ENCODE data around the gene TFB1M.

TFB1M gene

DNA sequence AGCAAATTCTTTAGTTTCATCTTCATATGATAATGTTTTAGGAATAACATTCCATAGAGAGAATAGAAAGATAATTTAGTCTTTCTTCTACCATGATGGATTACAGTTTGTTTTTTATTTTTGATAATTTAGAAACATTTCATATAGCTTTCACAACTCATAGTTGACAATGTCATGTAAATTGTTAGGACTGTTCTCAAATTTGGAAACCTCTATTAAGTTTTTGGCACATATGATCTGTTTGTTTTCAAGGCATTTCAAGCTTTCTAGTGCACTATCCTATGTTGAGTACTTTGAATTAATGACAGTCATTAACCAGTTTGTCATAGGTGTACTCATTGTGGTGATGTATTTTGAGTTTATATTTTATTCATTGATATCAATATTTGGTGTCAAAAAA is 10.7 kb upstream of the TFB1M start:
- no peak for ATAC-seq
- TF ChIP-seq SNAI2 (CRISPR knock-in tag; IDR thresholded peaks at IDR 0.05) (no peak), TOX (CRISPR knock-in tag; IDR thresholded peaks at IDR 0.05; ENCODE audit: borderline replicate concordance) (no peak), ISL1 (CRISPR knock-in tag; IDR thresholded peaks at IDR 0.05) (no peak), BACH2 (CRISPR knock-in tag; IDR thresholded peaks at IDR 0.05; ENCODE audit: borderline replicate concordance) (no peak), ZNF70 (CRISPR knock-in tag; IDR thresholded peaks at IDR 0.05) (no peak), PATZ1 (CRISPR knock-in tag; IDR thresholded peaks at IDR 0.05; ENCODE audit: borderline replicate concordance) (no peak), ZNF8 (CRISPR knock-in tag; IDR thresholded peaks at IDR 0.05) (no peak), OSR1 (CRISPR knock-in tag; IDR thresholded peaks at IDR 0.05) (no peak), GLIS3 (CRISPR knock-in tag; IDR thresholded peaks at IDR 0.05) (no peak), ZFP3 (CRISPR knock-in tag; IDR thresholded peaks at IDR 0.05) (no peak), ZNF565 (CRISPR knock-in tag; conservative IDR thresholded peaks at IDR 0.05; ENCODE audit: low read depth) (no peak), ZC3H10 (CRISPR knock-in tag; IDR thresholded peaks at IDR 0.05) (no peak), PPARA (CRISPR knock-in tag; IDR thresholded peaks at IDR 0.05; ENCODE audit: borderline replicate concordance) (no peak), ZFP30 (CRISPR knock-in tag; IDR thresholded peaks at IDR 0.05) (no peak)
- TF ChIP-seq, protein P1, sequence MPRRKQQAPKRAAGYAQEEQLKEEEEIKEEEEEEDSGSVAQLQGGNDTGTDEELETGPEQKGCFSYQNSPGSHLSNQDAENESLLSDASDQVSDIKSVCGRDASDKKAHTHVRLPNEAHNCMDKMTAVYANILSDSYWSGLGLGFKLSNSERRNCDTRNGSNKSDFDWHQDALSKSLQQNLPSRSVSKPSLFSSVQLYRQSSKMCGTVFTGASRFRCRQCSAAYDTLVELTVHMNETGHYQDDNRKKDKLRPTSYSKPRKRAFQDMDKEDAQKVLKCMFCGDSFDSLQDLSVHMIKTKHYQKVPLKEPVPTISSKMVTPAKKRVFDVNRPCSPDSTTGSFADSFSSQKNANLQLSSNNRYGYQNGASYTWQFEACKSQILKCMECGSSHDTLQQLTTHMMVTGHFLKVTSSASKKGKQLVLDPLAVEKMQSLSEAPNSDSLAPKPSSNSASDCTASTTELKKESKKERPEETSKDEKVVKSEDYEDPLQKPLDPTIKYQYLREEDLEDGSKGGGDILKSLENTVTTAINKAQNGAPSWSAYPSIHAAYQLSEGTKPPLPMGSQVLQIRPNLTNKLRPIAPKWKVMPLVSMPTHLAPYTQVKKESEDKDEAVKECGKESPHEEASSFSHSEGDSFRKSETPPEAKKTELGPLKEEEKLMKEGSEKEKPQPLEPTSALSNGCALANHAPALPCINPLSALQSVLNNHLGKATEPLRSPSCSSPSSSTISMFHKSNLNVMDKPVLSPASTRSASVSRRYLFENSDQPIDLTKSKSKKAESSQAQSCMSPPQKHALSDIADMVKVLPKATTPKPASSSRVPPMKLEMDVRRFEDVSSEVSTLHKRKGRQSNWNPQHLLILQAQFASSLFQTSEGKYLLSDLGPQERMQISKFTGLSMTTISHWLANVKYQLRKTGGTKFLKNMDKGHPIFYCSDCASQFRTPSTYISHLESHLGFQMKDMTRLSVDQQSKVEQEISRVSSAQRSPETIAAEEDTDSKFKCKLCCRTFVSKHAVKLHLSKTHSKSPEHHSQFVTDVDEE (CRISPR knock-in tag; IDR thresholded peaks at IDR 0.05) = no peak
- TF ChIP-seq, protein P2, sequence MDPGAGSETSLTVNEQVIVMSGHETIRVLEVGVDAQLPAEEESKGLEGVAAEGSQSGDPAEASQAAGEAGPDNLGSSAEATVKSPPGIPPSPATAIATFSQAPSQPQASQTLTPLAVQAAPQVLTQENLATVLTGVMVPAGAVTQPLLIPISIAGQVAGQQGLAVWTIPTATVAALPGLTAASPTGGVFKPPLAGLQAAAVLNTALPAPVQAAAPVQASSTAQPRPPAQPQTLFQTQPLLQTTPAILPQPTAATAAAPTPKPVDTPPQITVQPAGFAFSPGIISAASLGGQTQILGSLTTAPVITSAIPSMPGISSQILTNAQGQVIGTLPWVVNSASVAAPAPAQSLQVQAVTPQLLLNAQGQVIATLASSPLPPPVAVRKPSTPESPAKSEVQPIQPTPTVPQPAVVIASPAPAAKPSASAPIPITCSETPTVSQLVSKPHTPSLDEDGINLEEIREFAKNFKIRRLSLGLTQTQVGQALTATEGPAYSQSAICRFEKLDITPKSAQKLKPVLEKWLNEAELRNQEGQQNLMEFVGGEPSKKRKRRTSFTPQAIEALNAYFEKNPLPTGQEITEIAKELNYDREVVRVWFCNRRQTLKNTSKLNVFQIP (CRISPR knock-in tag; IDR thresholded peaks at IDR 0.05; ENCODE audit: borderline replicate concordance, low read depth) = no peak

DNA sequence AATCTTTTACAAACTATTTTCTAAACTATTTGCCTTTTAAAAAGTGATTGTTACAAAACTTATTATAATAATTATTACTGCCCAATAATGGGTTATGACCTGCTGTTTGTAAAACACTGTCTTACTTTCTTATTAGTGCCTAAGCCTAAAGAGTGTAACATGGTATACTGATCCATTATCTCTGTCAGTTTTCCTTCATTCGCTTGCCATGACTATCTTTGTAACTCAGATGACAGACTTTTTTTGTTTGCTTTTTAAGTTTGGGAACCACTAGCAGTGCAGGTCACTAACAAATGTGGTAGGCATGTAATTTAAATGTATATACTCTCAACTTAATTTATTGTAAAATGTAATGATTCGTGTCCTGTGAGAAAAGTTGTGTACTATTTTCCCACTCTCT is 9.9 kb upstream of the TFB1M start:
- TF ChIP-seq ZNF70 (CRISPR knock-in tag; IDR thresholded peaks at IDR 0.05) (no peak), ZC3H10 (CRISPR knock-in tag; IDR thresholded peaks at IDR 0.05) (no peak), ZNF565 (CRISPR knock-in tag; conservative IDR thresholded peaks at IDR 0.05; ENCODE audit: low read depth) (no peak), OSR1 (CRISPR knock-in tag; IDR thresholded peaks at IDR 0.05) (no peak), TCF4 (CRISPR knock-in tag; IDR thresholded peaks at IDR 0.05; ENCODE audit: borderline replicate concordance) (no peak), TOX (CRISPR knock-in tag; IDR thresholded peaks at IDR 0.05; ENCODE audit: borderline replicate concordance) (no peak), ARNTL (CRISPR knock-in tag; IDR thresholded peaks at IDR 0.05; ENCODE audit: borderline replicate concordance, low read depth) (no peak), ISL1 (CRISPR knock-in tag; IDR thresholded peaks at IDR 0.05) (no peak), CREB5 (CRISPR knock-in tag; IDR thresholded peaks at IDR 0.05; ENCODE audit: low read depth) (no peak)
- TF ChIP-seq, protein P2 (CRISPR knock-in tag; IDR thresholded peaks at IDR 0.05; ENCODE audit: borderline replicate concordance, low read depth) = no peak
- TF ChIP-seq, protein P3, sequence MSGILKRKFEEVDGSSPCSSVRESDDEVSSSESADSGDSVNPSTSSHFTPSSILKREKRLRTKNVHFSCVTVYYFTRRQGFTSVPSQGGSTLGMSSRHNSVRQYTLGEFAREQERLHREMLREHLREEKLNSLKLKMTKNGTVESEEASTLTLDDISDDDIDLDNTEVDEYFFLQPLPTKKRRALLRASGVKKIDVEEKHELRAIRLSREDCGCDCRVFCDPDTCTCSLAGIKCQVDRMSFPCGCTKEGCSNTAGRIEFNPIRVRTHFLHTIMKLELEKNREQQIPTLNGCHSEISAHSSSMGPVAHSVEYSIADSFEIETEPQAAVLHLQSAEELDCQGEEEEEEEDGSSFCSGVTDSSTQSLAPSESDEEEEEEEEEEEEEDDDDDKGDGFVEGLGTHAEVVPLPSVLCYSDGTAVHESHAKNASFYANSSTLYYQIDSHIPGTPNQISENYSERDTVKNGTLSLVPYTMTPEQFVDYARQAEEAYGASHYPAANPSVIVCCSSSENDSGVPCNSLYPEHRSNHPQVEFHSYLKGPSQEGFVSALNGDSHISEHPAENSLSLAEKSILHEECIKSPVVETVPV (CRISPR knock-in tag; IDR thresholded peaks at IDR 0.05) = no peak
- no peak for ATAC-seq
